HUES64 (cell line): ENCODE data around the gene NRIP3. TPM values are rescaled to one million over a fixed set of nuclear protein-coding genes. Genes with fewer than 3 reads are reported as not detected.
A peak's percentile ranks its signal among the peaks of the same experiment; 100 is the strongest.

Source experiments
- H3K27ac ChIP-seq: 2 replicates; pipeline ENCODE4 v1.7.0; 2013; ENCODE audit warnings: low read depth, low read length, inconsistent platforms
- H3K27me3 ChIP-seq: 2 replicates; pipeline ENCODE4 v1.6.1; 2013; ENCODE audit warnings: mild to moderate bottlenecking, low read length; ENCODE audit not compliant: insufficient read depth
- H3K36me3 ChIP-seq: 2 replicates; pipeline ENCODE4 v1.6.1; 2013; ENCODE audit warnings: mild to moderate bottlenecking, low read length; ENCODE audit not compliant: insufficient read depth
- H3K4me1 ChIP-seq: 2 replicates; pipeline ENCODE4 v1.6.1; 2013; ENCODE audit warnings: mild to moderate bottlenecking, low read length, moderate library complexity; ENCODE audit not compliant: insufficient read depth
- H3K4me3 ChIP-seq: 2 replicates; pipeline ENCODE4 v1.5.1; 2013; ENCODE audit warnings: mild to moderate bottlenecking, low read length, moderate library complexity
- H3K9ac ChIP-seq: 2 replicates; pipeline ENCODE4 v1.6.1; 2013; ENCODE audit warnings: mild to moderate bottlenecking, low read depth, low read length
- H3K9me3 ChIP-seq: 2 replicates; pipeline ENCODE4 v1.6.1; 2013; ENCODE audit warnings: low read depth, low read length; ENCODE audit not compliant: insufficient read depth
- WGBS: fragments of 150-250, 120-280 bp; methylation state at CpG from one replicate; pipeline ENCODE4 v1.1.7; 2013; ENCODE audit warnings: missing lambda C conversion rate; 5-methylcytosine and 5-hydroxymethylcytosine counted together
- polyA plus RNA-seq, 2 experiments: library from polyadenylated mRNA; stranded (reverse); fragments of 50-300 nt; gene quantifications; one replicate each; pipeline ENCODE4 v1.2.3, GENCODE V29; 2013

The NRIP3 gene
- 2.4 TPM for polyA plus RNA-seq (2013, experiment 1 of 2)
- polyA plus RNA-seq (2013, experiment 2 of 2): 2.5 TPM

DNA sequence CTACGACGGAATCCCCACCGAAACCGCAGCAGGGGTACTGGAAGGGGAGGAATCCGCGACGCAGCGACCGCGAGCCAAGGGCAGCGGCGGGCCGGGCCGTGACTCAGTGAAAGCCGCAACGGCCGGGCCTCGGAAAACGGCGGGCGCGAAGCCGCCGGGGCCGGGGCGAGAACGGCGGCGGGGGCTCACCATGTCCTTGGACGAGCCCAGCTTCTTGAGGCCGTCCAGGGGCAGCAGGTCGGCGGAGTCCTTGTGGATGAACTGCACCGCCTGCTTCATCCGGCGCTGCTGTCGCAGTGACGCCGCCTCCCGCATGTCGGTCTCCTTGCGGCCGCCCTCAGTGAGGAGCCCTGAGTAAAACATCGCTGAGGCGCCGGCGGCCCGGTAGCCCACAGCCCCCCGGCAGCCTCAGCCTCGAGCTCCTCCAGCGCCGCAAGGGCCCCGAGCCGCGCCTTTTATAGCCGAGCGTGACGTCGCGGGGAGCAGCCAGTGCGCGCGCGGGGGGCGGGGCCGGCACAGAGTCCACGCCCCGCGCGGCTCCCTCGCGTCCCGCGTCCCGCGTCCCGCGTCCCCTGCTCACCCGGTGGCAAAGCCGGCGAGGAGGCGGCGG, at the start of gene NRIP3:
NRIP3 (minus strand) TSS at position 429 of the 610 bp plus-strand sequence; CDS start at position 363, 66 bp downstream.
- H3K4me3 ChIP-seq: peak within 1 kb of the TSS; percentile 52
- H3K27ac ChIP-seq: no peak within 1 kb of the TSS
- peak within 1 kb of the TSS; percentile 35; the same call in 1 of the 2 replicates for H3K9ac ChIP-seq
- peaks cover 9% of the 10 kb centered on the region for H3K4me1 ChIP-seq
- H3K9me3 ChIP-seq: no peaks in the 10 kb centered on the region
- peaks cover 77% of the 10 kb centered on the region for H3K27me3 ChIP-seq
- under 1% methylated on average over 83 of the region's 83 CpGs for WGBS
- H3K36me3 ChIP-seq: no peaks in the 10 kb centered on the region

- Histone ChIP-seq H3K27me3 (no peaks in the 10 kb centered on the region), H3K9me3 (no peaks in the 10 kb centered on the region), H3K27ac (no peak overlapping the region), H3K4me1 (peaks cover 8% of the 10 kb centered on the region; the same call in 1 of the 2 replicates), H3K36me3 (no peaks in the 10 kb centered on the region), H3K9ac (no peak overlapping the region), H3K4me3 (no peak overlapping the region)
- WGBS: 93% methylated on average over 3 of the region's 3 CpGs
These were observed 48.5 kb upstream of the NRIP3 start for GRCh38 chr11:9052316-9052715.

DNA sequence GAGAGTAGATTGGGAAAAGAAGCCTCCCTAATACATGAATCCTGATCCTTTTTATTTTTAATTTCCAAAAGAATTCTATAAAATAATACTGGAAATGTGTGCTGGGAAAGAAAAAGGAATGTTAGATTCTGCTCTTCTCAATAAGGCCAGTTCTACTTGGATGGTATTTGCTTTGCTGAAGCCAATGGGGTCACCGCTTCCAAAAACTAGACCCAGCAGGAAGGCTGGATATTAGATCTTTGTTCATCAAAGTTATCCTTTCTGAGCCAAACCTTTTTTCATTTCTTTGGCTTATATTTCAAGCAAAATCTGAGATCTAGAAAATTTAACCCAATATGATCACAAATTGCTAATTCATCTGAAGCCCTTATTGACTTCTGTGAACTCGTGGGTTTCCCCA, 46.2 kb upstream of the NRIP3 start:
- Histone ChIP-seq H3K27me3 (no peaks in the 10 kb centered on the region), H3K4me3 (no peak overlapping the region), H3K36me3 (no peaks in the 10 kb centered on the region), H3K27ac (no peak overlapping the region), H3K9me3 (no peaks in the 10 kb centered on the region), H3K4me1 (peaks cover 17% of the 10 kb centered on the region), H3K9ac (no peak overlapping the region)
- 96% methylated on average over 2 of the region's 2 CpGs for WGBS

- no peak overlapping the region for H3K9ac ChIP-seq
- H3K36me3 ChIP-seq: no peaks in the 10 kb centered on the region
- H3K4me1 ChIP-seq: peaks cover 17% of the 10 kb centered on the region
- no peaks in the 10 kb centered on the region for H3K27me3 ChIP-seq
- WGBS: 77% methylated on average over 9 of the region's 9 CpGs
- H3K27ac ChIP-seq: no peak overlapping the region
- H3K9me3 ChIP-seq: no peaks in the 10 kb centered on the region
- H3K4me3 ChIP-seq: no peak overlapping the region
These were observed 44.2 kb upstream of the NRIP3 start for GRCh38 chr11:9047964-9048523.

GRCh38 chr11:9046481-9046880, 42.7 kb upstream of the NRIP3 start:
- peaks cover 17% of the 10 kb centered on the region for H3K4me1 ChIP-seq
- H3K9ac ChIP-seq: no peak overlapping the region
- no peaks in the 10 kb centered on the region for H3K27me3 ChIP-seq
- H3K27ac ChIP-seq: no peak overlapping the region
- WGBS: 79% methylated on average over 4 of the region's 4 CpGs
- no peaks in the 10 kb centered on the region for H3K36me3 ChIP-seq
- H3K9me3 ChIP-seq: no peaks in the 10 kb centered on the region
- no peak overlapping the region for H3K4me3 ChIP-seq

GRCh38 chr11:9042488-9042887, 38.7 kb upstream of the NRIP3 start:
- WGBS: 50% methylated on average over 1 of the region's 1 CpG
- Histone ChIP-seq H3K9me3 (no peaks in the 10 kb centered on the region), H3K9ac (no peak overlapping the region), H3K4me1 (peaks cover 11% of the 10 kb centered on the region), H3K36me3 (no peaks in the 10 kb centered on the region), H3K27ac (no peak overlapping the region), H3K27me3 (no peaks in the 10 kb centered on the region), H3K4me3 (no peak overlapping the region)

DNA sequence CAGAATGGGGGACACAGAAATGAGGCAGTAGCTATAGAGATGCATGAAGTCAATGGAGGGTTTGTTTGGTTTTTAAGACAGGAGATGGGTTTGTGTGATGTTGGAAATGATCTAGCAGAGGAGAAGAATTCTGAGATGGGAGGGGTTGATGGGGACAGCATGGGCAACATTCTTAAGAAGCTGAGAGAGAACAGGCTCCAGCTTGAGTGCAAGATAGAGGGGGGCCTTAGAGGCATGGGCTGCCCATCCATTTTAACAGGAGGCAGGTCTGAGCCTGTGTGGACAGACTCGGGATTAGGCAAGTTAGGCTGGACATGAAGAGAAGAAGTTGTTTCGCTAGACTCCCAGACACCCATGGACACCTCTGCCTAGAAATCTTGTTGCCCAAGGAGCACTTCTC, 37.9 kb upstream of the NRIP3 start:
- H3K27ac ChIP-seq: no peak overlapping the region
- peaks cover 11% of the 10 kb centered on the region for H3K4me1 ChIP-seq
- WGBS: 95% methylated on average over 2 of the region's 2 CpGs
- H3K9ac ChIP-seq: no peak overlapping the region
- H3K4me3 ChIP-seq: no peak overlapping the region
- H3K9me3 ChIP-seq: no peaks in the 10 kb centered on the region
- no peaks in the 10 kb centered on the region for H3K36me3 ChIP-seq
- no peaks in the 10 kb centered on the region for H3K27me3 ChIP-seq

GRCh38 chr11:9040410-9040809, 36.6 kb upstream of the NRIP3 start:
- H3K4me1 ChIP-seq: peaks cover 7% of the 10 kb centered on the region
- no peaks in the 10 kb centered on the region for H3K36me3 ChIP-seq
- H3K9me3 ChIP-seq: no peaks in the 10 kb centered on the region
- WGBS: 94% methylated on average over 10 of the region's 10 CpGs
- no peak overlapping the region for H3K4me3 ChIP-seq
- no peak overlapping the region for H3K27ac ChIP-seq
- no peak overlapping the region for H3K9ac ChIP-seq
- H3K27me3 ChIP-seq: no peaks in the 10 kb centered on the region

GRCh38 chr11:9039863-9040262, 36.1 kb upstream of the NRIP3 start:
- no peak overlapping the region for H3K4me3 ChIP-seq
- no peaks in the 10 kb centered on the region for H3K27me3 ChIP-seq
- H3K9me3 ChIP-seq: no peaks in the 10 kb centered on the region
- no peak overlapping the region for H3K9ac ChIP-seq
- WGBS: 95% methylated on average over 18 of the region's 19 CpGs
- no peak overlapping the region for H3K27ac ChIP-seq
- peaks cover 7% of the 10 kb centered on the region for H3K4me1 ChIP-seq
- no peaks in the 10 kb centered on the region for H3K36me3 ChIP-seq

GRCh38 chr11:9039198-9039597, 35.4 kb upstream of the NRIP3 start:
- peaks cover 7% of the 10 kb centered on the region for H3K4me1 ChIP-seq
- no peaks in the 10 kb centered on the region for H3K36me3 ChIP-seq
- H3K4me3 ChIP-seq: no peak overlapping the region
- no peaks in the 10 kb centered on the region for H3K27me3 ChIP-seq
- H3K27ac ChIP-seq: no peak overlapping the region
- no peaks in the 10 kb centered on the region for H3K9me3 ChIP-seq
- 93% methylated on average over 9 of the region's 9 CpGs for WGBS
- no peak overlapping the region for H3K9ac ChIP-seq

DNA sequence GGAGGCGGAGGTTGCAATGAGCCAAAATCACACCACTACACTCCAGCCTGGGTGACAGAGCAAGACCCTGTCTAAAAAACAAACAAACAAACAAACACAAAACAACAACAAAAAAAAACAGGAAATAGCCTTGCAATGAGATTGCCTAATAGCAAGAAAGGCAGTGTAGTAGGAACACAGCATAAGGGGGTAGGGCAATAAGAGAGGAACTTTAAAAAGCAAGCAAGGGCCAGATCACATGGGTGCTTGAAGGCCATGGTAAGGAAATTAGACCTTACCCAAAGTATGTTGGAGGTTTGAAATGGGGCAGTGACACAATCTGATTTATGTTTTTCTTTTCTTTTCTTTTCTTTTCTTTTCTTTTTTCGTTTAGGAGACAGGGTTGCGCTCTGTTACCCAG, 34.7 kb upstream of the NRIP3 start:
- Histone ChIP-seq H3K4me3 (no peak overlapping the region), H3K9ac (no peak overlapping the region), H3K9me3 (no peaks in the 10 kb centered on the region), H3K4me1 (peaks cover 7% of the 10 kb centered on the region), H3K36me3 (no peaks in the 10 kb centered on the region), H3K27me3 (no peaks in the 10 kb centered on the region), H3K27ac (no peak overlapping the region)
- 94% methylated on average over 3 of the region's 3 CpGs for WGBS
